ENCODE data around the gene COL9A2. TPM values are rescaled to one million over a fixed set of nuclear protein-coding genes. Genes with fewer than 3 reads are reported as not detected.
A peak's percentile ranks its signal among the peaks of the same experiment; 100 is the strongest.

COL9A2 gene
- total RNA-seq, 4 donors from 2014 or later: 6.2 to 21.6 (median 11.7) TPM

- intact Hi-C loops (cut with DNase I): no loop called here
- Histone ChIP-seq H3K4me1 (peaks cover 5 to 12% of the 10 kb centered on the region in 2 donors), H3K27ac (no peak overlapping the region), H3K4me3 (replicated peaks in 1 of 3) (no peak overlapping the region), H3K36me3 (peaks cover 15 to 44% of the 10 kb centered on the region in 2 donors), H3K9me3 (no peaks in the 10 kb centered on the region), H3K27me3 (no peaks in the 10 kb centered on the region)
- DNase-seq: no peak
- TF ChIP-seq POLR2A (IDR thresholded peaks at IDR 0.05) (no peak), CTCF (IDR thresholded peaks at IDR 0.05) (no peak)
These were observed 51.2 kb downstream of the COL9A2 start for GRCh38 chr1:40265919-40266318.

GRCh38 chr1:40265298-40265697 is 51.8 kb downstream of the COL9A2 start:
- H3K36me3 ChIP-seq: peaks cover 16 to 42% of the 10 kb centered on the region in 2 donors

GRCh38 chr1:40264354-40264781 is 52.7 kb downstream of the COL9A2 start:
- DNase-seq: no peak
- no peaks in the 10 kb centered on the region for H3K27me3 ChIP-seq
- intact Hi-C loops (cut with DNase I): no loop called here
- WGBS, 2 donors: 90 to 92% methylated on average over 3 of the region's 3 CpGs
- no peak for TF ChIP-seq POLR2A (IDR thresholded peaks at IDR 0.05)
- TF ChIP-seq CTCF (IDR thresholded peaks at IDR 0.05): no peak
- no peak overlapping the region for H3K4me3 ChIP-seq (replicated peaks in 1 of 3)
- no peak overlapping the region for H3K27ac ChIP-seq
- H3K4me1 ChIP-seq: peaks cover 5 to 15% of the 10 kb centered on the region in 2 donors
- no peaks in the 10 kb centered on the region for H3K9me3 ChIP-seq
- peaks cover 11 to 35% of the 10 kb centered on the region in 2 donors for H3K36me3 ChIP-seq

More at GRCh38 chr1:40265298-40265697, 51.8 kb downstream of the COL9A2 start:
- no peak overlapping the region for H3K27ac ChIP-seq
- DNase-seq: no peak
- peaks cover 5 to 12% of the 10 kb centered on the region in 2 donors for H3K4me1 ChIP-seq
- H3K9me3 ChIP-seq: no peaks in the 10 kb centered on the region
- TF ChIP-seq CTCF (IDR thresholded peaks at IDR 0.05): no peak
- TF ChIP-seq POLR2A (IDR thresholded peaks at IDR 0.05): no peak
- no peaks in the 10 kb centered on the region for H3K27me3 ChIP-seq
- intact Hi-C loops (cut with DNase I): no loop called here
- no peak overlapping the region for H3K4me3 ChIP-seq (replicated peaks in 1 of 3)

- H3K27ac ChIP-seq: peak overlapping the region in 2 of 3 donors; percentile 67 to 92
- no peak for DNase-seq
- H3K27me3 ChIP-seq: no peaks in the 10 kb centered on the region
- no peaks in the 10 kb centered on the region for H3K9me3 ChIP-seq
- peak overlapping the region; percentile 59 to 88 (median 66) for H3K4me3 ChIP-seq (replicated peaks in 1 of 3)
- peaks cover 9 to 21% of the 10 kb centered on the region in 2 donors for H3K36me3 ChIP-seq
- WGBS, 2 donors: 0% methylated on average over 3 to 10 of the region's 10 CpGs
- TF ChIP-seq POLR2A (IDR thresholded peaks at IDR 0.05) (no peak), CTCF (IDR thresholded peaks at IDR 0.05) (no peak)
- intact Hi-C loops (cut with DNase I): no loop called here
- peaks cover 7 to 21% of the 10 kb centered on the region in 2 donors for H3K4me1 ChIP-seq
These were observed 58.7 kb downstream of the COL9A2 start for GRCh38 chr1:40258445-40258769.

GRCh38 chr1:40257688-40258444 is 59.2 kb downstream of the COL9A2 start, which contains the start of gene ZMPSTE24:
Gene ZMPSTE24 (plus strand): TSS chr1:40258236. CDS start chr1:40258272, 36 bp downstream.
- Histone ChIP-seq H3K36me3 (peaks cover 9 to 19% of the 10 kb centered on the region in 2 donors), H3K9me3 (no peaks in the 10 kb centered on the region), H3K27me3 (no peaks in the 10 kb centered on the region), H3K4me1 (peaks cover 7 to 21% of the 10 kb centered on the region in 2 donors), H3K4me3 (replicated peaks in 1 of 3) (peak within 1 kb of the TSS; percentile 59 to 90 (median 66)), H3K27ac (peak within 1 kb of the TSS; percentile 92 to 94 (median 92))
- intact Hi-C loops (cut with DNase I): no loop called here
- whole genome bisulfite sequencing, 2 donors: 1% methylated on average over 41 to 42 of the region's 48 CpGs
- peak; percentile 96 for DNase-seq
- TF ChIP-seq CTCF (IDR thresholded peaks at IDR 0.05): peak in 1 of 6 experiments; percentile 16
- TF ChIP-seq POLR2A (IDR thresholded peaks at IDR 0.05): peak in 1 of 2 donors; percentile 62
